ENCODE data around the gene UTRN.

UTRN gene

GRCh38 chr6:144334150-144334708 is 49.1 kb downstream of the UTRN start:
- H3K36me3 ChIP-seq (replicated peaks; ENCODE audit: insufficient read depth, low read length): no peaks in the 10 kb centered on the region
- peak; percentile 80 for DNase-seq
- TF ChIP-seq EZH2phosphoT487 (IDR thresholded peaks at IDR 0.05; ENCODE audit: low read length) (no peak), CTCF (IDR thresholded peaks at IDR 0.05; ENCODE audit: low read length) (no peak), EZH2 (optimal IDR thresholded peaks at IDR 0.05; ENCODE audit: low read depth, low read length) (no peak)
- no peaks in the 10 kb centered on the region for H3K9me3 ChIP-seq (replicated peaks; ENCODE audit: insufficient read depth, low read length)
- 0 out of 2 replicates have a peak overlapping the region, but pooled peaks have one; percentile 27 for H2AFZ ChIP-seq (ENCODE audit: low read length)
- peak overlapping the region; percentile 60 for H3K9ac ChIP-seq (ENCODE audit: low read length)
- H3K4me2 ChIP-seq (ENCODE audit: low read depth, low read length): peak overlapping the region; percentile 80
- H3K79me2 ChIP-seq (ENCODE audit: low read length): no peaks in the 10 kb centered on the region
- H3K27me3 ChIP-seq (replicated peaks; ENCODE audit: insufficient read depth, low read length): no peaks in the 10 kb centered on the region
- H3K27ac ChIP-seq (ENCODE audit: low read length): peak overlapping the region; percentile 95
- H4K20me1 ChIP-seq (ENCODE audit: insufficient read depth, low read length): no peaks in the 10 kb centered on the region
- H3F3A ChIP-seq (ENCODE audit: insufficient read depth, low read length): peaks cover 21% of the 10 kb centered on the region
- peaks cover 40% of the 10 kb centered on the region for H3K4me1 ChIP-seq (ENCODE audit: low read length)
- H3K9me2 ChIP-seq (replicated peaks; ENCODE audit: insufficient read depth, low read length): no peaks in the 10 kb centered on the region
- H3K4me3 ChIP-seq (ENCODE audit: low read length): peak overlapping the region; percentile 50
